HG03066 (cell line): Measurements from ENCODE around the gene ATP6V0D1.
"Not testable (repeated sequence)": the region's sequence is repeated elsewhere in the genome, so short reads cannot be mapped to it uniquely, and the experiment has no call there.

ENCODE experiments used
- ATAC-seq: cut with Tn5 transposase; IDR thresholded peaks from one replicate; pipeline ENCODE4 v1.9.1; 2021; ENCODE audit warnings: low read depth; ENCODE audit not compliant: unreplicated experiment

Gene ATP6V0D1

DNA sequence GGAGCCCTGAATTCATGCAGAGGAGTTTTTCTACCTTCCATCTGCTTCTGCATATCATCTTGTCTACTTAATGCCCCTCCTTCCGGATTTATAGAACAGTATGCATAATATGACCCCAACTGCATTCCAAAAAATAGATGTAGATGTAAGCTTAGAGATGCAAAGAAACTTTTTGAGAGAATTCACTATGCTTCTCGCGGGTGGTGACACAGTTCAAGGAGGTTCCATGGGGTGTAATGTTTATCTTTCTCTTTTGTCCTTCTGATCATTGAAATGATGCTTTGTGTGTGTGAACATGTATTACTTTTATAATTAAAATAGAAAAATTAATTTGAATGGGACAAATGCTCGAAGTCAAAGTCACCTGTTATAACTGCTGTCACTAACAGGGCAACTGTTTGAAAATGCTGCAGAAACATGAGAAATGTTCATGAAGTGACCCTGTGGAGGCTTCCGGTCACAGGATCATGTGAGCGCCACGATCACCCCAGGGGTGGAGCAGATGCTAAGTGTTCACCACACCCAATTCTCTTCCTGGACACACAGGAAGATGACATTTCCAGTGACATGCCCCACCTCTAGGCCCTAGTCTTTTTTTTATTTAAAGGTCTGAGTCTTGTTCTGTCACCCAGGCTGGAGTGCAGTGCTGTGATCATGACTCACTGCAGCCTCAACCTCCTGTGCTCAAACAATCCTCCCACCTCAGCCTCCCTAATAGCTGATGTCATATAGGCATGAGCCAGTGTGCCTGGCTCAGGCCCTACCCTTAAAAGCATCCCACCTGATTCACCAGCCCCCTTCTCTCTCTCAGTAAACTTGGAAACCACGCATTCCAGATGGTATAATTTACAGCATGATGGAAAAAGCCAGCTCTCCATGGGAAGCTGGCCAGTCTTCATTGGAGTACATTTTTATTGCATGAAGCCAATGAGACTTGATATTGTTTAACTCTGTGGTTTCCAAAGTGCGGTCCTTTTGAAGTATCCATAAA, 23.4 kb upstream of the ATP6V0D1 start:
- peak; percentile 58 for ATAC-seq

DNA sequence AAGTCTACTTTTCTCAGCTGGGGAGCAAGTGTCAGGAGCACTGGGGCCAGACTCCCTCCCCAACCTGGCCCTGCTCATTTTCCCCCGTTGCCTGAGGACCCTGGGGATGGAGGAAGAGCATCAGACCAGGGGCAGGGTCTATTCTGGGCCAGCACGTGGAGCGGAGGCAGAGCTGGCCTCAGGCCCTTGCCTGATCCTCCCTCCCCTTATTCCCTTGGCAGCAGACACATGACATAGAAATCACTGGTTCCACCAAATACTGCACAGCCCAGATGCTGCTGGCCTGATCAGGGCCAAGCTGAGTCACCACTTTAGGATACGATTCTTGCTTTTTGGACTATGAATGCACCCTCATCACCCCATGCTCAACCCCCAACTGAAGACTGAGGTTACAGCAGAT, 18.1 kb upstream of the ATP6V0D1 start:
- no peak for ATAC-seq

DNA sequence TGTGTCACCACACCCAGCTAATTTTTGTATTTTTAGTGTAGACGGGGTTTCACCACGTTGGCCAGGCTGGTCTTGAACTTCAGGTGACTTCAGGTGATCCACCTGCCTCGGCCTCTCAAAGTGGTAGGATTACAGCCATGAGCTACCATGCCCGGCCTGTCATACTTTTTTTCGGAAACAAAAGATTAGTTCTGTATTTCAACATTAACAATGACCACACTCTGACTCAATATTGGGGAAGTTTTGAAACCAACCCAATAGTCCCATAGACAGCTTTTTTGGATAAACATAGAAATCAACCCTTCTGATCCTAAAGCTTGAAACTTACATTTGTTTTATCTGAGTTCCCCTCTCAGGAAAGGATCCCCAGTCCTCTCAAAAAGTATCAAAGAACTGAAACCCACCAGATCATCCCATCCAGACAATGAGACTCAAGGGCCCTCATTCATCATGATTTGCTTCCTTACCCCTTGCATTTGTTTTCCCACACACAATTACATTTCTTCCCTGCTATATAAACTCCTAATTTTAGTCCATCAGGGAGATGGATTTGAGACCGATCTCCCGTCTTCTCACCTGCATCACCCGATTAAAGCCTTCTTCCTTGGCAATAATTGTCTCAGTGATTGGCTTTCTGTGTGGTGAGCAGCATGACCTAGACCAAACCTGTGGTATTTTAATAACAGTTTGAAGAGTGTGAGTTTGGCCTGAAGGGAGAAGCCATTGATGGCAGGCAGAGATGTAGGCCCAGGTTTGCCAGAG, 9.6 kb upstream of the ATP6V0D1 start:
- no peak for ATAC-seq

DNA sequence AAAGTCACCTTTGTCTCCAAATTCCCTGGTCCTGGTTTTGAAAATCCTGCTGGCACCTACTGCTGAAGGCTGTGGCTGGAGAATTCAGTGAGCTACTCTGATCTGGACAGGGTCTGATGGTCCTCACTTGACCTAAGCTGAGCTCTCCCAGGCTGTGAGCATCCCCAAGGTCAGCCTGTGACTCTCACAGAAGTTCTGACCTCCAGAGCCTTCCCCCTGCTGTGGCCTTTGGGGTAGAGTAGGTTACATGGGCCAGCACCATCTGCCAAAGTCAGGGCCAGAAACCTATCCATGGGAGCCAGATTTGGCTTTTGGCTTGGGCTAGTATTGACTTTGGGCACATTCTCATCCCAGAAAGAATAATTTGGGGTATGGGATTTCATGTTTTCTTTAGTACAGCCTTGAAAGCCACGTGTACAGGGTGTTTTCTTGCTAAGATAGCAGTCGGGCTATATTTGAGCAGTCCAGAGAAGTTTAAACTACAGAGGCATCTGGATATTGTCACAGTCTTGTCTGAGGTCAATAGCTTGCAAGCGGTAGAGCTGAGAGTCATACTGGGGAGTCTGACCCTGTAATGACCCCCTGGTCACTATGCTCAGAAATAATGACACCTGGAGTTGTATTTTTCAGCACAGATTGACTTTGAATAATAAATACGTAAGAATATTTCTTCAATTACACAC, 8.6 kb upstream of the ATP6V0D1 start:
- ATAC-seq: no peak

DNA sequence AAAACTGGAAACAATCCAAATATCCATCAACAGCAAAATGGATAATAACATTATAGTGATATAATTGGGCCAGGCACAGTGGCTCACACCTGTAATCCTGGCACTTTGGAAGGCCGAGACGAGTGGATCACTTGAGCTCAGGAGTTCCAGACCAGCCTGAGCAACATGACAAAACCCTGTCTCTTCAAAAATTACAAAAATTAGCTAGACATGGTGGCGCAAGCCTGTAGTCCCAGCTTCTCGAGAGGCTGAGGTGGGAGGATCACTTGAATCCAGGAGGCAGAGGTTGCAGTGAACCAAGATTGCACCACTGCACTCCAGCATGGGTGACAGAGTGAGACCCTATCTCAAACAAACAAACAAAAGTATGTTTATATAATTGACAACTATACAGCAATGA, 6.6 kb upstream of the ATP6V0D1 start:
- not testable (repeated sequence) for ATAC-seq

DNA sequence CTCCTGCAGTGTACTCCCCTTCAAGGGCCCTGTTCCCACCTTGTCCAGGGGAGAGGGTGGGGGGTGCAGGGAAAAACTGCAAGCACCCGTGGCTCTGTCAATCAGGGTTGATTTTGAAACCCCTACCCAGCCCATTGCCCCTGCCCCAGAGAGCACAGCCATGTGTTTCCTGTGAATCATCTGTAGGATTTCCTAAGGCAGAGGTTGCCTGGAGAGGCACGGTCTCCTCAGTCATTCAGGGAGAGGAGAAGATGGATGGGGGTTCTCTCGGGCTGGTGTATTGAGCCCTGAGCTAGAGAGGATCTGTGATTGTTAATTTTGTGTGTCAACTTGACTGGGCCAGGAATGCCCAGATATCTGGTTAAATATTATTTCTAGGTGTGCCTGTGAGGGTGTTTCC, 5.8 kb upstream of the ATP6V0D1 start:
- no peak for ATAC-seq

DNA sequence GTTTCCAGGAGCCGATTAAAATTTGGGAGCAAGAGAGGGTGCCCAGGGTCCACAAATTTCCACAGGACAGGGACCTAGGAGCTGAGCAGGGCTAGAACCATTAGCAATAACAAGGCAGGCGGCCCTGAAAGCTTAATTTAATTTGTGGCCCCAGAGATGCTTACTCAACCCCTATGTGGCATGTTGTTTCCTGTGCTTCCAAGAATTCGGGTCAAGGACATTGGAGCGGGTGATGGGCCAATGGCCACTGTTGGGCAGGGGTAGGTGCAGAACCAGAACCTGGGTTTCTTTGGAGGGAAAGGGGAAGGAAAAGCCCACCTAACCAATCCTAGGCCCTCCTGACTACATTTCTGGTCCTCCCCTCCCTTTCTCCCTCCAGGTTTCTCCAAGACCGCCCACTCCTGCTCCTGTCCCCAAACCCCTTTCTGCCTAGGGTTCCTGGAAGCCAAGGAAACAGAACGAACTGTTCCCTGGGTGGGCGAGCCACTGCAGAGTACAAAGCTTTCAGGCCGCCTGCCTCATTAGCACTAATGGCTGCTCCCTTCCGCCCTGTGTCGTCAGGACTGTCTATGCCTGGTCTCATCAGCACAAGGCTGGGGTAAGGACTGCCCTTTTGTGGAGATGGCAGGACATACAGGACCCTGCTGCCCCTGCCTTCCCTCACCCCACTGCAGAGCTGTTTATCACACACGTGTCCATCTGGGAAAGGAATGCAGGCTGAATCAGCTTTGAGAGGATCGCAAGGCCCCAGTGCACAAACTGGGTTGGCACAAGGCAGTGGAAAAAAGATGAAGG, 3.0 kb upstream of the ATP6V0D1 start:
- ATAC-seq: no peak

DNA sequence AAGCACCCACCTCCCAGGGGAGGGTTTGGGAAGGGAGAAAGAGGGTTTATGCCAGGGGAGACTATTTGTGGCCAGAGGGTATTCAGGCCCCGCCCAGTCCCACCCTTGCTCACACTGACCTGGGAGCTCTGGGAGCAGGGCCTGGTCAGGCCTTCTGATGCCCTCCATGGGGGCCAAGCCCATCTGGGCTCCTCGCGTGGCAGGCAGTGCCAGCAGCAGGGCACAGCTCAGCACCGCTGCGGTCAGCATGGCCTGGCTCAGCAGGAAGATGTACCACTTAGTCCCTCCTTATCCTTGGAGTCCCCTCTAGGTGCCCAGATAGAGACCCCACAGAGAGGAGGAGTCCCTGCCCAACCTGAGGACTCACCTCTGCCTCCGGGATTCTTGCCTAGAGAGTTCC, 2.2 kb upstream of the ATP6V0D1 start, which contains the start of gene AGRP:
Gene AGRP (minus strand): TSS at position 398 of the 400 bp plus-strand sequence. CDS start 149 bp downstream, at position 249.
- ATAC-seq: no peak

DNA sequence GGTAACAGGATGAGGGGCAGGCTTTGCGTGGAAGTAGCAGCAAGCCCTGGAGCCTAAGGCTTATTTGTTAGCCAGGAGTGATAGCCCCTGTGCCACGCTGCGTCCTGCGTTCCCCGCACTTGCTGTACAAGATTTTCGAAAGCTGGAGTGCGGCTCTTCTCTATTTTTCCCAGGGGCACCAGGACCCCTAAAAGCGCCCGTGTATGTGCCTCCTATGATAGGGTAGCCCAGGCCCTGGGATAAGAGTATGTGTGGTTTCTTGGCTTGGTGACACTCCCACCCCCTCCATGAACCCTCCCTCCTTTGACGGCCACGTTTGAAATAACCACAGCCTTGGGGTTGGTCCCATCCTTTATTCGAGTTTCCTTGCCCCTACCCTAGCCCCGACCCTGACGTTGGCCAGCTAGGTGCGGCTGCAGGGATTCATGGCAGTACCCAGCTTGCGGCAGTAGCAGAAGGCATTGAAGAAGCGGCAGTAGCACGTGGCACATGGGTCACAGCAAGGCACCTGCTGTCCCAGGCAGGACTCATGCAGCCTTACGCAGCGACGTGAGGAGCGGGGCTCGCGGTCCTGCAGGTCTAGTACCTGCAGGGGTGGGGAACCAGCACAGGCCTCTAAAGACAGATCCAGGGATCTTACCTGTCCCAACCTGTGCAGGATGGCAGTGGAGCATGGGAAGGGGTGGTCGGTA, 1.4 kb upstream of the ATP6V0D1 start:
- no peak for ATAC-seq

DNA sequence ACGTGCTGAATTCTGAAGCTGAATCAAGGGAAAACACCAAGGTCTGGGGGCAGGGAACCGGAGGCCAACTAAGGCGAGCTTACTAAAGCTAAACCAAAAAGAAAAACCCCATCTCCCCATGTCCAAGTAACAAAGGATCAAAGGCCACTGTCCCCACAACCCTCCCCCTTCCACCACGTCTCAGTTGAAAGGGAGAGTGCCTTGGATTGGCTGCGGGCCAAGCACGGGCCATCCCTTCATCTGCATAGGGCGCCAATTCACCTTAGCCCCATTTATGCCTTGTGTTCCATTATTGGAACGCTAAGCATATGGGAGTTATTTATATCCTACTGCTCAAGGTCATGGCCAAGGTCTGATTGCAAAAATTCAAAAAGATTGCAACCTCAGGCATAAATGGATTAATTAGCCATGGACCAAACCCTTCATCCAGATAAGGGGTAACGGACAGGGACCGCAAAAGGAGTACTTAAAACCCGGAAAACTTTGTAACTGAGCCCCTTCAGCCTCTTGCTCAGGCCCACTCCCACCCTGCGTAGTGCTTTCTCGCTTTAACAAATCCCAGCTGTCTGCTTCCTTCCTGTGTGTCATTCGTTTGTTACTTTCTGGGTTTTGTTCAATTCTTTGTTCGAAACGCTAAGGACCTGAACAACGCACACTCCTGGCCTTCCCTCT, 740 bp upstream of the ATP6V0D1 start:
- peak; percentile 11 for ATAC-seq

DNA sequence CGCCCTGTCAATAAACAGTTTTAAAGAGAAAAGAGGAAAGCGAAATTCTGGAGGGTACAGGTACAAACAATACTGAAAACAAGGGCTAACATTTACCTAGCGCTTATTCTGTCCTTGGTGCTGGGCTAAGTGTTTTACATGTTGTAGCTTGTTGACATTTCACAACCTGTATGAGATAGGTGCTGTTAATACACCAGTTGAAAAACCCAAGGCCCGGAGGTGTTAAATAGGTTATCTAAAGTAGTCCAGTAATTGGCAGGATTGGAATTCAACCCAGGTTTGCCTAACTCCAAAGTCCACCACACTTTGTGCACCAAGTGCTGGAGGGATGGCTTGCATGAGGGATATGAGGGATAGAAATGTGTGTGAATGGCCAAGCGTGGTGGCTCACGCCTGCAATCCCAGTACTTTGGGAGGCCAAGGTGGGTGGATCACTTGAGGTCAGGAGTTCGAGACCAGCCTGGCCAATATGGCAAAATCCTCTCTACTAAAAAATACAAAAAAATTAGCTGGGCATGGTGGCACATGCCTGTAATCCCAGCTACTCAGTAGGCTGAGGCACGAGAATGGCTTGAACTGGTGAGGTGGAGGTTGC, 2.9 kb downstream of the ATP6V0D1 start:
- no peak for ATAC-seq

DNA sequence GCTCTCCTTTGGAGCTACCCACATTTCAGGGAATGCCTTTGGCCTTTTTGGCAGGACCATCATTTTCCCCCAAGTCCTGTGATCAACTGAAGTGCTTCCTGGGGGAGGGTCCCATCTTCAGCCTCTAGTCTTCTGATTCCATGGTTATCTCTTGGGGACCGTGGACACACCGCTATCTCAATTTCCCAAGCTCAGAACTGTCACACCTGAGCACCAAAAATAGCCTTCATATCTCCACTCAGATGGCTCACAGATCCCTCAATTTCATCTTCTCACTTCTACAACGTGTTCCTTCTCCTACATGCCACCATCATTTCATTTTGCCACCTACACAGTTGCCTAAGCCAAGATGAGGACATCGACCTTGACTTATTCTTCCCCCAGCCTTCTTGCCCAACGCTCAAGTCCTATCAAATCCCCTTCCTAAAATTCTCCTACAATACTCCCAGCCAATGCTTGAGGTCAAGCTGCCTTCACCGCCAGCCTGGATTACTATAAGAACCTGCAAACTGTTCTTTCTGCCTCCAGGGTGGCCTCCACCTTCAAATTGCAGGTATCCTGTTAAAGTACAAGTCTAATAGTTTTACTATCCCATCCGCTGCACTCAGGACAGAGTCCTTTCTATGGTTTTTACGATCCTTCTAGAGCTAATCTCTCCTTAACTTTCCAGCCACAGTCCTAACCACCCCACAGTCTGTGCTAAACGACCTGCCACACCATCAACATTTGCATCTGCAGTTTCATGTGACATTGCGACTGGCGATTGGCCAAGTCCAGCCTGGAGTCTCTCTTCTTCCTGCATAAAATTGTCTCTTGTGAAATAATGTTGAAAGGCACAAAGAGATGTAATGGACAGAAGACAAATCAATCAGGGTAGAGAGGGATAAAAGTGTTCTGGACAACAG, 6.2 kb downstream of the ATP6V0D1 start:
- no peak for ATAC-seq

DNA sequence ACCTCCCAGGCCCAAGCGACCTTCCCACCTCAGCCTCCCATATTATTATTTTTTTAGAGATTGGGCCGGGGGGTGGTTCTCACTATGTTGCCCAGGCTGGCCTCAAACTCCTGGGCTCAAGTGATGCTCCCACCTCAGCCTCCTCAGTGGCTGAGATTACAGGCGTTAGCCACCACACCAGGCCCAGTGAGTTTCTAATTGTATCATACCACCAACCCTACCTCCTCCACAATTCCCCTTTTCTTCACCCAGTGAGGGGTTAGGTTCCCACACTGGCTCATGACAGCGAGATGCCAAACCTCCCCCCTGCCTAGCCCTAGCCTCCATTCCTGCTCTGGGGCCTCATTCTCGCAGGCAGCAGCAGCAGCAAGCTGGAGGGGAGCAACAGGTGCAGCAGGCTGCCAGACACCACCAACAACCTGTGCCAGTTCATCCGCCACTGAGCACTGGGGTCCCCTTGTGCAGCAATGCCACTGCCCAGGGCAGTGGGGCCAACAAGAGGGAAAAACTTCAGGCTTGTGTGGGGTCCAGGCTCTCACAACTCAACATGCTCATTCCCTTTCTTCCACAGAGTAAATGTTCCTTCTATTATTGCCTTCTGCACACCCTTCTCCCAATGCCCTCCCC, 9.1 kb downstream of the ATP6V0D1 start:
- no peak for ATAC-seq

DNA sequence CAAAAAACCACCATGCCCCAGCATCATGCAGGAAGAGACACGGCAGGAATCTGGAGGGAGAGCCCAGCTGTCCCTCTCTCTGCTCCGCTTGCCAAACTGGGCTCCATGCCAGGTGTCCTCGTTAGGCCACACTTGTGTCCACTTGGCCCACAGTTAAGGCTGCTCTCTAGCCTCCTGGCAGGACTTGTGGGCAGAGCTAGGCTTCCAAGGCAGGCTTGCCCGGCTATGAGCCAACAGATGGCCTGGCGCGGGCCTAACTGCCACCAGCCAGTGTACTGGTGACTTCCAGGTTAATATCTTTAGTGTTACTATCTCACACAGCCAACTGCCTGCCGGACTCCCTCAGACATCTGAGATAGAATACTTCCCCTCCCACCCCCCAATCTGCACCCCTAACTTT, 10.6 kb downstream of the ATP6V0D1 start:
- no peak for ATAC-seq

DNA sequence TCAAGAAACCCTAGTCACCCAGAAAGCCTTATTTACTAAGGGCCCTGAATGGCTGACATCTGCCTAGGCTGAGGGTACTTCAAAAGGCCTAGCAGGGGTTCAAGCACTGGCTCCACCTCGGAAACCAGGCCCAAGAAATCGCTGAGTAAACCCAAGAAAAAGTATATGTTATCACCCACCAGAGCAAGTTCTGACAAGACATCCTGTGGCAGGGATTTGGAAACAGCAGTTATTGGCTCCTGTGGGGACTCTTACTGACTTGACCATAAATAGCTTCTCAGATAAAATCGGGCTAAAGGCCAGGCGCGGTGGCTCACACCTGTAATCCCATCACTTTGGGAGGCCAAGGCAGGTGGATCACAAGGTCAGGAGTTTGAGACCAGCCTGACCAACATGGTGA, 12.2 kb downstream of the ATP6V0D1 start:
- no peak for ATAC-seq

DNA sequence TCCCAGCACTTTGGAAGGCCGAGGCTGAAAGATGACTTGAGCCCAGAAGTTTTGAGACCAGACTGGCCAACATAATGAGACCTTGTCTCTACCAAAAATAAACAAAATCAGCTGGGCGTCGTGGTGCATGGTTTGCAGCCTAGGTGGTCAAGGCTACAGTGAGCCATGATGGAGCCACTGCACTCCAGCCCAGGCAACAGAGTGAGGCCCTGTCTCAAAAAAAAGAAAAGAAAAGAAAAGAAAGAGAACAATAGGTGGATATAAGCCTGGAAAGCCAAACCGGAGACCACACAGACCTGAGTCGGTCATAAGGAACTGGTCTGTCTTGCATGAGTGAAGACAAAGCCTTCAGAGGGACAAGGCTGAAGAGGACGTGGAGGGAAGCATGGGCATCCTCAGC, 14.4 kb downstream of the ATP6V0D1 start:
- no peak for ATAC-seq

DNA sequence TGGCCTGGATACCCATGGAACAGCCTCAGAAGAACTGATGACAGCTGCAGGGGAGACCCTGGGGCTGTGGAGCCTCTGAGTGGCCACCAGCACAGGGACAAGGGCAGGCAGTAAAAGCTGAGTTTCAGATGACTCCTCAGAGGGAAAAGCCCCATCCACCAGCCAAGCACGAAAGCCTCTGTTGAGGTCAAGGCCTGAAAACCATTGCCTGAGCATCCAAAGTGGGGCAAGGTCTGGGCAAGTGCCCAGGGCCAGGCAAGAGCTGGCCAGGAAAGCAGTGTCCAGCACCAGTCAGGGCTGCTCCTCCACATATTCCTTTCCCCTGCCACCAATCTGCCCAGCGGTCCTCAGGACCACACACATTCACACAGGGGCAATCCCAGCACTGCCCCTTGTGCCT, 16.4 kb downstream of the ATP6V0D1 start:
- ATAC-seq: no peak
